Natural killer cell treated with Interleukin-12 subunit alpha and Interleukin-12 subunit beta and Interleukin-15 and Interleukin-18, amount 100 ng/mL, for 72 hours (primary cell): Measurements from ENCODE around the gene MARCHF10. TPM values are rescaled to one million over a fixed set of nuclear protein-coding genes. Genes with fewer than 3 reads are reported as not detected.

Source experiments
- ATAC-seq, 2 donors: fragments of 150-1000 bp; cut with Tn5 transposase in 1 of 2; sonication (Bioruptor Pico), chemical (Tn5 transposase) in 1 of 2; 2 replicates each; pipeline ENCODE4 v1.10.0; 2021
- DNase-seq: peaks from one replicate; pipeline ENCODE4 v3.0.0; 2022; ENCODE audit warnings: low spot score
- H3K27ac Mint-ChIP-seq, 2 donors: 1 replicate in 1 of 2; 2 replicates in 1 of 2; pipeline ENCODE4 v1.8.0; 2022; ENCODE audit warnings: mixed read lengths in 2 of 2, mild to moderate bottlenecking in 1 of 2, moderate library complexity in 1 of 2
- H3K27me3 Mint-ChIP-seq, 2 donors: 1 replicate in 1 of 2; 2 replicates in 1 of 2; pipeline ENCODE4 v1.8.0; 2022; ENCODE audit warnings: mixed read lengths in 2 of 2
- H3K36me3 Mint-ChIP-seq: one replicate; pipeline ENCODE4 v1.8.0; 2022; ENCODE audit warnings: mixed read lengths
- H3K4me1 Mint-ChIP-seq, 2 donors: 1 replicate in 1 of 2; 2 replicates in 1 of 2; pipeline ENCODE4 v1.8.0; 2022; ENCODE audit warnings: low read depth in 2 of 2, mixed read lengths in 2 of 2, mild to moderate bottlenecking in 1 of 2
- H3K4me3 Mint-ChIP-seq: one replicate; pipeline ENCODE4 v1.8.0; 2022; ENCODE audit warnings: mixed read lengths
- H3K9me3 Mint-ChIP-seq: 2 replicates; pipeline ENCODE4 v1.8.0; 2022; ENCODE audit warnings: mixed read lengths
- total RNA-seq, 2 donors: library from RNA; stranded (reverse); gene quantifications; one replicate each; pipeline ENCODE4 v1.2.3, GENCODE V29; 2022

The MARCHF10 gene
- total RNA-seq, 2 donors from 2014 or later: not detected

- no peak overlapping the region for H3K27ac Mint-ChIP-seq
- H3K27me3 Mint-ChIP-seq: peaks cover 15 to 18% of the 10 kb centered on the region in 2 donors
- no peaks in the 10 kb centered on the region for H3K9me3 Mint-ChIP-seq
- H3K36me3 Mint-ChIP-seq: peaks cover 4% of the 10 kb centered on the region
- DNase-seq (no peak), ATAC-seq (no peak)
- H3K4me3 Mint-ChIP-seq: no peak overlapping the region
- peaks cover 35 to 51% of the 10 kb centered on the region in 2 donors for H3K4me1 Mint-ChIP-seq
These were observed 85.5 kb downstream of the MARCHF10 start for GRCh38 chr17:62722625-62723024.

GRCh38 chr17:62720126-62720850 lies 87.8 kb downstream of the MARCHF10 start:
- Mint-ChIP-seq H3K9me3 (no peaks in the 10 kb centered on the region), H3K4me3 (no peak overlapping the region), H3K4me1 (peaks cover 27 to 42% of the 10 kb centered on the region in 2 donors), H3K36me3 (peaks cover 4% of the 10 kb centered on the region), H3K27me3 (peaks cover 12 to 18% of the 10 kb centered on the region in 2 donors), H3K27ac (no peak overlapping the region)
- no peak for DNase-seq
- no peak for ATAC-seq

GRCh38 chr17:62719586-62719985 lies 88.5 kb downstream of the MARCHF10 start:
- peaks cover 12 to 18% of the 10 kb centered on the region in 2 donors for H3K27me3 Mint-ChIP-seq
- H3K4me3 Mint-ChIP-seq: no peak overlapping the region
- H3K4me1 Mint-ChIP-seq: peaks cover 20 to 35% of the 10 kb centered on the region in 2 donors
- H3K36me3 Mint-ChIP-seq: peaks cover 4% of the 10 kb centered on the region
- ATAC-seq: no peak
- DNase-seq: no peak
- H3K9me3 Mint-ChIP-seq: no peaks in the 10 kb centered on the region
- no peak overlapping the region for H3K27ac Mint-ChIP-seq

GRCh38 chr17:62718429-62718828 lies 89.7 kb downstream of the MARCHF10 start:
- ATAC-seq (peak in 1 of 2 donors; percentile 15), DNase-seq (no peak)
- H3K4me3 Mint-ChIP-seq: no peak overlapping the region
- peaks cover 8 to 14% of the 10 kb centered on the region in 2 donors for H3K27me3 Mint-ChIP-seq
- H3K27ac Mint-ChIP-seq: no peak overlapping the region
- peaks cover 8 to 23% of the 10 kb centered on the region in 2 donors for H3K4me1 Mint-ChIP-seq
- no peaks in the 10 kb centered on the region for H3K9me3 Mint-ChIP-seq
- H3K36me3 Mint-ChIP-seq: peaks cover 4% of the 10 kb centered on the region

- H3K9me3 Mint-ChIP-seq: no peaks in the 10 kb centered on the region
- no peak for DNase-seq
- peak in 1 of 2 donors; percentile 51 for ATAC-seq
- no peak overlapping the region for H3K4me3 Mint-ChIP-seq
- H3K27me3 Mint-ChIP-seq: peaks cover 7 to 14% of the 10 kb centered on the region in 2 donors
- H3K27ac Mint-ChIP-seq: no peak overlapping the region
- peaks cover 7 to 22% of the 10 kb centered on the region in 2 donors for H3K4me1 Mint-ChIP-seq
- H3K36me3 Mint-ChIP-seq: peaks cover 4% of the 10 kb centered on the region
These were observed 90.2 kb downstream of the MARCHF10 start for GRCh38 chr17:62717889-62718288.

- H3K9me3 Mint-ChIP-seq: no peaks in the 10 kb centered on the region
- ATAC-seq (peak in 1 of 2 donors; percentile 17), DNase-seq (no peak)
- H3K4me1 Mint-ChIP-seq: peaks cover 7 to 22% of the 10 kb centered on the region in 2 donors
- no peak overlapping the region for H3K27ac Mint-ChIP-seq
- H3K4me3 Mint-ChIP-seq: no peak overlapping the region
- peaks cover 4% of the 10 kb centered on the region for H3K36me3 Mint-ChIP-seq
- H3K27me3 Mint-ChIP-seq: peaks cover 7 to 14% of the 10 kb centered on the region in 2 donors
These were observed 90.6 kb downstream of the MARCHF10 start for GRCh38 chr17:62717589-62717855.

- DNase-seq: no peak
- Mint-ChIP-seq H3K36me3 (peaks cover 4% of the 10 kb centered on the region), H3K27me3 (peaks cover 7 to 14% of the 10 kb centered on the region in 2 donors), H3K9me3 (no peaks in the 10 kb centered on the region), H3K4me3 (no peak overlapping the region), H3K27ac (no peak overlapping the region), H3K4me1 (peaks cover 7 to 22% of the 10 kb centered on the region in 2 donors)
- peak in 1 of 2 donors; percentile 24 for ATAC-seq
These were observed 91.1 kb downstream of the MARCHF10 start for GRCh38 chr17:62716834-62717588.

GRCh38 chr17:62715882-62716390 lies 92.2 kb downstream of the MARCHF10 start:
- Mint-ChIP-seq H3K27me3 (peaks cover 7 to 14% of the 10 kb centered on the region in 2 donors), H3K4me1 (peaks cover 7 to 22% of the 10 kb centered on the region in 2 donors), H3K27ac (no peak overlapping the region), H3K9me3 (no peaks in the 10 kb centered on the region), H3K36me3 (peaks cover 4% of the 10 kb centered on the region), H3K4me3 (no peak overlapping the region)
- ATAC-seq (no peak), DNase-seq (no peak)

GRCh38 chr17:62714016-62714777 lies 93.9 kb downstream of the MARCHF10 start:
- H3K4me3 Mint-ChIP-seq: no peak overlapping the region
- no peaks in the 10 kb centered on the region for H3K9me3 Mint-ChIP-seq
- no peak for ATAC-seq
- H3K4me1 Mint-ChIP-seq: peaks cover 0 to 13% of the 10 kb centered on the region in 2 donors
- peaks cover 0 to 8% of the 10 kb centered on the region in 2 donors for H3K27me3 Mint-ChIP-seq
- no peak for DNase-seq
- H3K36me3 Mint-ChIP-seq: no peaks in the 10 kb centered on the region
- H3K27ac Mint-ChIP-seq: no peak overlapping the region

GRCh38 chr17:62713086-62713881 lies 94.8 kb downstream of the MARCHF10 start:
- H3K36me3 Mint-ChIP-seq: no peaks in the 10 kb centered on the region
- H3K4me1 Mint-ChIP-seq: peaks cover 0 to 7% of the 10 kb centered on the region in 2 donors
- no peak overlapping the region for H3K27ac Mint-ChIP-seq
- no peak overlapping the region for H3K4me3 Mint-ChIP-seq
- no peaks in the 10 kb centered on the region for H3K9me3 Mint-ChIP-seq
- ATAC-seq: no peak
- no peaks in the 10 kb centered on the region for H3K27me3 Mint-ChIP-seq
- DNase-seq: no peak

- H3K27ac Mint-ChIP-seq: no peak overlapping the region
These were observed 95.9 kb downstream of the MARCHF10 start for GRCh38 chr17:62712171-62712581.

GRCh38 chr17:62708587-62708986 lies 99.5 kb downstream of the MARCHF10 start:
- H3K36me3 Mint-ChIP-seq: no peaks in the 10 kb centered on the region
- no peak overlapping the region for H3K27ac Mint-ChIP-seq
- H3K27me3 Mint-ChIP-seq: peaks cover 3 to 8% of the 10 kb centered on the region in 2 donors
- H3K4me3 Mint-ChIP-seq: no peak overlapping the region
- ATAC-seq (no peak), DNase-seq (no peak)
- peaks cover 3 to 6% of the 10 kb centered on the region in 2 donors for H3K4me1 Mint-ChIP-seq
- H3K9me3 Mint-ChIP-seq: no peaks in the 10 kb centered on the region

More at GRCh38 chr17:62712171-62712581, 95.9 kb downstream of the MARCHF10 start:
- H3K4me1 Mint-ChIP-seq: no peaks in the 10 kb centered on the region
- H3K36me3 Mint-ChIP-seq: no peaks in the 10 kb centered on the region
- H3K27me3 Mint-ChIP-seq: no peaks in the 10 kb centered on the region
- no peak for ATAC-seq
- no peaks in the 10 kb centered on the region for H3K9me3 Mint-ChIP-seq
- DNase-seq: no peak
- no peak overlapping the region for H3K4me3 Mint-ChIP-seq

GRCh38 chr17:62707425-62707739 lies 100.7 kb downstream of the MARCHF10 start:
- H3K27me3 Mint-ChIP-seq: peaks cover 3 to 8% of the 10 kb centered on the region in 2 donors
- H3K27ac Mint-ChIP-seq: no peak overlapping the region
- ATAC-seq: no peak
- H3K4me3 Mint-ChIP-seq: no peak overlapping the region
- no peak for DNase-seq
- H3K36me3 Mint-ChIP-seq: no peaks in the 10 kb centered on the region
- H3K9me3 Mint-ChIP-seq: no peaks in the 10 kb centered on the region
- H3K4me1 Mint-ChIP-seq: peaks cover 3 to 6% of the 10 kb centered on the region in 2 donors
